ENCODE data around the gene PTH1R. TPM values are rescaled to one million over a fixed set of nuclear protein-coding genes. Genes with fewer than 3 reads are reported as not detected.

PTH1R gene
- total RNA-seq, 1 experiment from 2014 or later, result 0.32 TPM

DNA sequence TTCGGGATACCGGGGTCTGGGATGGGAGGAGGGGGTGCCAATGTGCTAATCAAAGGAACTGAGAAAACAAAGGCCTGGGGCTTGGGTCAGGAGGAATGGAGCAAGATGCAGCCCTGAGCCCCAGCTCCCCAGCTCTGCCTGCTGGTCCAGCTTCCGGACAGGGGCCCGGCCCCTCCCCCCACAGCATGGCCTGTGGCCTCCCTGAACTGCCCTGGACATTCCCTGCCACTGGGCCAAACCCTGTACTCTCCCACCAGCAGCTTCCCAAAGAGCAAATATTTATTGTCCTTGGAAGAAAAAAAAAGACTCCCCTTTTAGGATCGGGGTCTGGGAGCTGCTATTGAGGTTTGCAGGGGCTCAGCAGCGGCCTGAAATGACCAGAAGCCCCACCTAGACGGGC is 8.6 kb upstream of the PTH1R start:
- intact Hi-C loops (cut with micrococcal nuclease), result loop anchor here (5.0 kb wide), 1 partner anchor 503 kb away; no protein-coding TSS in a partner anchor
- Histone ChIP-seq H3K9me3 (ENCODE audit: control insufficient read depth in 1 of 2, insufficient read depth in 1 of 2, low read depth in 1 of 2, low read length in 2 of 2) (no peaks in the 10 kb centered on the region), H3K4me2 (ENCODE audit: low read length) (no peak overlapping the region), H2AFZ (ENCODE audit: low read depth, low read length, poor library complexity, severe bottlenecking) (no peak overlapping the region), H3K4me1 (ENCODE audit: control insufficient read depth in 1 of 2, insufficient read depth in 2 of 2, low read length in 2 of 2) (no peaks in the 10 kb centered on the region), H3K9ac (ENCODE audit: low read length) (no peak overlapping the region), H4K20me1 (ENCODE audit: insufficient read depth) (no peaks in the 10 kb centered on the region), H3K9me2 (ENCODE audit: insufficient read depth) (no peaks in the 10 kb centered on the region), H3K27ac (ENCODE audit: low read depth, low read length) (no peak overlapping the region), H3K4me3 (replicated peaks in 1 of 2; ENCODE audit: low read depth in 1 of 2, low read length in 2 of 2) (no peak overlapping the region), H3K36me3 (ENCODE audit: control insufficient read depth in 1 of 2, insufficient read depth in 2 of 2, low read length in 2 of 2) (no peaks in the 10 kb centered on the region), H3K79me2 (ENCODE audit: insufficient read depth, low read length) (no peaks in the 10 kb centered on the region), H3K27me3 (ENCODE audit: insufficient read depth, low read length) (no peaks in the 10 kb centered on the region)
- no TSS peak for BruUV-seq (replicated peaks)
- TF ChIP-seq RAD21 (IDR thresholded peaks at IDR 0.05; ENCODE audit: low read depth) (no peak), CEBPB (IDR thresholded peaks at IDR 0.05; ENCODE audit: low read depth) (no peak), JUND (IDR thresholded peaks at IDR 0.05) (no peak), POLR2AphosphoS5 (IDR thresholded peaks at IDR 0.05; ENCODE audit: low read depth, low read length) (no peak), SP1 (IDR thresholded peaks at IDR 0.05; ENCODE audit: low read depth) (no peak), SIN3A (IDR thresholded peaks at IDR 0.05; ENCODE audit: low read depth) (no peak), FOSL1 (IDR thresholded peaks at IDR 0.05; ENCODE audit: low read depth) (no peak), YY1 (IDR thresholded peaks at IDR 0.05; ENCODE audit: extremely low read depth, insufficient replicate concordance, low read depth, low read length) (no peak), POLR2A (IDR thresholded peaks at IDR 0.05; ENCODE audit: borderline replicate concordance, extremely low read depth, insufficient read depth, insufficient read length) (no peak), EZH2 (IDR thresholded peaks at IDR 0.05) (no peak), EGR1 (IDR thresholded peaks at IDR 0.05; ENCODE audit: low read depth) (no peak), ELF1 (IDR thresholded peaks at IDR 0.05; ENCODE audit: borderline replicate concordance, low read depth) (no peak), TCF7L2 (IDR thresholded peaks at IDR 0.05; ENCODE audit: borderline replicate concordance, extremely low read depth, insufficient read depth, insufficient read length) (no peak), EZH2phosphoT487 (IDR thresholded peaks at IDR 0.05; ENCODE audit: borderline replicate concordance) (no peak), ZNF274 (IDR thresholded peaks at IDR 0.05; ENCODE audit: low read depth, low read length) (no peak), CBX3 (IDR thresholded peaks at IDR 0.05; ENCODE audit: low read depth) (no peak), SRF (IDR thresholded peaks at IDR 0.05; ENCODE audit: low read depth) (no peak)
- TF ChIP-seq, protein P1, sequence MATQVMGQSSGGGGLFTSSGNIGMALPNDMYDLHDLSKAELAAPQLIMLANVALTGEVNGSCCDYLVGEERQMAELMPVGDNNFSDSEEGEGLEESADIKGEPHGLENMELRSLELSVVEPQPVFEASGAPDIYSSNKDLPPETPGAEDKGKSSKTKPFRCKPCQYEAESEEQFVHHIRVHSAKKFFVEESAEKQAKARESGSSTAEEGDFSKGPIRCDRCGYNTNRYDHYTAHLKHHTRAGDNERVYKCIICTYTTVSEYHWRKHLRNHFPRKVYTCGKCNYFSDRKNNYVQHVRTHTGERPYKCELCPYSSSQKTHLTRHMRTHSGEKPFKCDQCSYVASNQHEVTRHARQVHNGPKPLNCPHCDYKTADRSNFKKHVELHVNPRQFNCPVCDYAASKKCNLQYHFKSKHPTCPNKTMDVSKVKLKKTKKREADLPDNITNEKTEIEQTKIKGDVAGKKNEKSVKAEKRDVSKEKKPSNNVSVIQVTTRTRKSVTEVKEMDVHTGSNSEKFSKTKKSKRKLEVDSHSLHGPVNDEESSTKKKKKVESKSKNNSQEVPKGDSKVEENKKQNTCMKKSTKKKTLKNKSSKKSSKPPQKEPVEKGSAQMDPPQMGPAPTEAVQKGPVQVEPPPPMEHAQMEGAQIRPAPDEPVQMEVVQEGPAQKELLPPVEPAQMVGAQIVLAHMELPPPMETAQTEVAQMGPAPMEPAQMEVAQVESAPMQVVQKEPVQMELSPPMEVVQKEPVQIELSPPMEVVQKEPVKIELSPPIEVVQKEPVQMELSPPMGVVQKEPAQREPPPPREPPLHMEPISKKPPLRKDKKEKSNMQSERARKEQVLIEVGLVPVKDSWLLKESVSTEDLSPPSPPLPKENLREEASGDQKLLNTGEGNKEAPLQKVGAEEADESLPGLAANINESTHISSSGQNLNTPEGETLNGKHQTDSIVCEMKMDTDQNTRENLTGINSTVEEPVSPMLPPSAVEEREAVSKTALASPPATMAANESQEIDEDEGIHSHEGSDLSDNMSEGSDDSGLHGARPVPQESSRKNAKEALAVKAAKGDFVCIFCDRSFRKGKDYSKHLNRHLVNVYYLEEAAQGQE (IDR thresholded peaks at IDR 0.05; ENCODE audit: low read depth), result no peak
- TF ChIP-seq, protein P2, sequence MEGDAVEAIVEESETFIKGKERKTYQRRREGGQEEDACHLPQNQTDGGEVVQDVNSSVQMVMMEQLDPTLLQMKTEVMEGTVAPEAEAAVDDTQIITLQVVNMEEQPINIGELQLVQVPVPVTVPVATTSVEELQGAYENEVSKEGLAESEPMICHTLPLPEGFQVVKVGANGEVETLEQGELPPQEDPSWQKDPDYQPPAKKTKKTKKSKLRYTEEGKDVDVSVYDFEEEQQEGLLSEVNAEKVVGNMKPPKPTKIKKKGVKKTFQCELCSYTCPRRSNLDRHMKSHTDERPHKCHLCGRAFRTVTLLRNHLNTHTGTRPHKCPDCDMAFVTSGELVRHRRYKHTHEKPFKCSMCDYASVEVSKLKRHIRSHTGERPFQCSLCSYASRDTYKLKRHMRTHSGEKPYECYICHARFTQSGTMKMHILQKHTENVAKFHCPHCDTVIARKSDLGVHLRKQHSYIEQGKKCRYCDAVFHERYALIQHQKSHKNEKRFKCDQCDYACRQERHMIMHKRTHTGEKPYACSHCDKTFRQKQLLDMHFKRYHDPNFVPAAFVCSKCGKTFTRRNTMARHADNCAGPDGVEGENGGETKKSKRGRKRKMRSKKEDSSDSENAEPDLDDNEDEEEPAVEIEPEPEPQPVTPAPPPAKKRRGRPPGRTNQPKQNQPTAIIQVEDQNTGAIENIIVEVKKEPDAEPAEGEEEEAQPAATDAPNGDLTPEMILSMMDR (IDR thresholded peaks at IDR 0.05 in 2 of 3, conservative IDR thresholded peaks at IDR 0.05 in 1 of 3; ENCODE audit: borderline replicate concordance in 1 of 3, insufficient read depth in 1 of 3, low read depth in 2 of 3, low read length in 2 of 3), result no peak
- TF ChIP-seq, protein P3, sequence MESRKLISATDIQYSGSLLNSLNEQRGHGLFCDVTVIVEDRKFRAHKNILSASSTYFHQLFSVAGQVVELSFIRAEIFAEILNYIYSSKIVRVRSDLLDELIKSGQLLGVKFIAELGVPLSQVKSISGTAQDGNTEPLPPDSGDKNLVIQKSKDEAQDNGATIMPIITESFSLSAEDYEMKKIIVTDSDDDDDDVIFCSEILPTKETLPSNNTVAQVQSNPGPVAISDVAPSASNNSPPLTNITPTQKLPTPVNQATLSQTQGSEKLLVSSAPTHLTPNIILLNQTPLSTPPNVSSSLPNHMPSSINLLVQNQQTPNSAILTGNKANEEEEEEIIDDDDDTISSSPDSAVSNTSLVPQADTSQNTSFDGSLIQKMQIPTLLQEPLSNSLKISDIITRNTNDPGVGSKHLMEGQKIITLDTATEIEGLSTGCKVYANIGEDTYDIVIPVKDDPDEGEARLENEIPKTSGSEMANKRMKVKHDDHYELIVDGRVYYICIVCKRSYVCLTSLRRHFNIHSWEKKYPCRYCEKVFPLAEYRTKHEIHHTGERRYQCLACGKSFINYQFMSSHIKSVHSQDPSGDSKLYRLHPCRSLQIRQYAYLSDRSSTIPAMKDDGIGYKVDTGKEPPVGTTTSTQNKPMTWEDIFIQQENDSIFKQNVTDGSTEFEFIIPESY (IDR thresholded peaks at IDR 0.05; ENCODE audit: extremely low read depth, insufficient replicate concordance, low read length), result no peak
- ChIA-PET CTCF (interaction anchor here (1.1 to 2.3 kb wide), 2 partner anchors 9 to 26 kb away, joined by 3 to 7 read pairs; no protein-coding TSS in a partner anchor), RAD21 (ENCODE audit: low non-redundant PET in 1 of 2, low total read pairs in 2 of 2, uncharacterized antibody in 2 of 2, unreplicated experiment in 2 of 2) (no interaction called here), POLR2A (no interaction called here)
- ATAC-seq (no peak), DNase-seq (ENCODE audit: low read depth, low spot score) (no peak)

Measured in HCT116 (cell line).